ENCODE data around the gene HECTD1.

- TF ChIP-seq CTCF (IDR thresholded peaks at IDR 0.05; ENCODE audit: low read length) = no peak
- TF ChIP-seq EZH2 (optimal IDR thresholded peaks at IDR 0.05; ENCODE audit: low read depth, low read length) = no peak
Observed at GRCh38 chr14:31230573-31230958, 23.0 kb upstream of the HECTD1 start.

All from MM.1S (cell line).